Endothelial cell of umbilical vein (primary cell): ENCODE measurements around the gene POU3F1. TPM values are rescaled to one million over a fixed set of nuclear protein-coding genes. Genes with fewer than 3 reads are reported as not detected.

Source experiments
- BruUV-seq: library from RNA; stranded (reverse); fragments of 400-500 nt; replicated peaks from 2 replicates; lab custom pipeline; 2021; lab: Mats Ljungman, UMichigan
- CTCF ChIA-PET: fragments of 300-600, 350-600 bp; sonication (Branson Sonifier 250); formaldehyde crosslinking; loops from one replicate; lab custom pipeline; 2021; ENCODE audit warnings: antibody characterized with exemption, inconsistent platforms; lab: Charles Lee
- POLR2A ChIA-PET: fragments of 300-600, 350-600 bp; sonication (Branson Sonifier 250); formaldehyde crosslinking; loops from one replicate; lab custom pipeline; 2021; ENCODE audit warnings: antibody characterized with exemption, inconsistent platforms; lab: Charles Lee
- DNase-seq: peaks from one replicate; pipeline ENCODE4 v3.0.0-alpha.2; 2011; ENCODE audit warnings: low read depth, low spot score
- FAIRE-seq: peaks from 2 replicates; lab custom pipeline; 2011; peaks lifted over from hg19 to GRCh38; lab: Jason Lieb, UNC
- H2AFZ ChIP-seq: 2 replicates; pipeline ENCODE4 v1.6.0; 2012; ENCODE audit warnings: low read depth, low read length, control low read depth, inconsistent platforms
- H3K27ac ChIP-seq: 2 replicates; pipeline ENCODE4 v1.5.1; 2011; ENCODE audit warnings: low read depth, mild to moderate bottlenecking, control low read depth, low read length, moderate library complexity; ENCODE audit not compliant: insufficient read depth
- H3K27me3 ChIP-seq, 2 experiments: 2 replicates each; pipeline versions ENCODE4 v1.6.0 to v1.6.1; 2011; ENCODE audit warnings: low read length in 2 of 2, mixed read lengths in 1 of 2; ENCODE audit not compliant: control insufficient read depth in 2 of 2, insufficient read depth in 2 of 2
- H3K36me3 ChIP-seq, 2 experiments: 2 replicates in 1 of 2; 3 replicates in 1 of 2; pipeline ENCODE4 v1.5.1; 2011; ENCODE audit warnings: low read length in 2 of 2, mild to moderate bottlenecking in 1 of 2, moderate library complexity in 1 of 2; ENCODE audit not compliant: control insufficient read depth in 2 of 2, insufficient read depth in 2 of 2; ENCODE audit errors: extremely low read depth in 1 of 2
- H3K4me1 ChIP-seq: 3 replicates; pipeline ENCODE4 v1.5.1; 2011; ENCODE audit warnings: mild to moderate bottlenecking, low read length; ENCODE audit not compliant: control insufficient read depth, insufficient read depth; ENCODE audit errors: extremely low read depth
- H3K4me2 ChIP-seq: 2 replicates; pipeline ENCODE4 v1.6.1; 2011; ENCODE audit warnings: low read length, control low read depth, mixed read lengths; ENCODE audit not compliant: insufficient read depth
- H3K4me3 ChIP-seq, 3 experiments: fragments of 200-600 bp in 1 of 3; sonication (generic), shearing (Covaris generic) in 1 of 3; replicated peaks in 1 of 3; 2 replicates each; pipeline ENCODE4 v1.5.1; 2011 to 2016; ENCODE audit warnings: control low read depth in 3 of 3, low read length in 3 of 3, mild to moderate bottlenecking in 2 of 3, inconsistent platforms in 1 of 3, low read depth in 1 of 3, moderate library complexity in 1 of 3; ENCODE audit not compliant: insufficient read depth in 1 of 3
- H3K79me2 ChIP-seq: 2 replicates; pipeline ENCODE4 v1.6.0; 2012; ENCODE audit warnings: low read length, inconsistent platforms; ENCODE audit not compliant: control insufficient read depth, insufficient read depth
- H3K9ac ChIP-seq: replicated peaks from 2 replicates; pipeline ENCODE3; 2011; ENCODE audit warnings: low read length, control low read depth; ENCODE audit not compliant: insufficient read depth; ENCODE audit errors: extremely low read depth
- H3K9me1 ChIP-seq: replicated peaks from 3 replicates; pipeline ENCODE4 v1.6.0; 2011; ENCODE audit warnings: mild to moderate bottlenecking, low read length; ENCODE audit not compliant: control insufficient read depth, insufficient read depth; ENCODE audit errors: extremely low read depth
- H3K9me3 ChIP-seq: replicated peaks from 2 replicates; pipeline ENCODE4 v1.5.1; 2012; ENCODE audit warnings: low read length, inconsistent platforms; ENCODE audit not compliant: control insufficient read depth, insufficient read depth
- H4K20me1 ChIP-seq: replicated peaks from 2 replicates; pipeline ENCODE3; 2011; ENCODE audit warnings: mild to moderate bottlenecking, low read length; ENCODE audit not compliant: control insufficient read depth, insufficient read depth; ENCODE audit errors: extremely low read depth
- CTCF ChIP-seq, 2 donors: IDR thresholded peaks; 1 replicate in 1 of 2; 2 replicates in 1 of 2; pipeline ENCODE4 v1.5.1; 2011; ENCODE audit warnings: low read length in 2 of 2, mild to moderate bottlenecking in 2 of 2, moderate library complexity in 2 of 2, control low read depth in 1 of 2, inconsistent platforms in 1 of 2, low read depth in 1 of 2; ENCODE audit not compliant: insufficient read depth in 1 of 2; ENCODE audit errors: extremely low read depth in 1 of 2
- EZH2 ChIP-seq: IDR thresholded peaks from 2 replicates; pipeline ENCODE4 v1.6.1; 2012; ENCODE audit warnings: borderline replicate concordance, low read depth, mild to moderate bottlenecking, moderate library complexity, low read length, inconsistent platforms; ENCODE audit not compliant: severe bottlenecking
- FOS ChIP-seq: IDR thresholded peaks from 2 replicates; pipeline ENCODE4 v1.6.1; 2011; ENCODE audit warnings: mild to moderate bottlenecking, low read length, moderate library complexity, borderline replicate concordance; ENCODE audit not compliant: insufficient read depth
- GATA2 ChIP-seq: IDR thresholded peaks from 2 replicates; pipeline ENCODE4 v1.7.0; 2011; ENCODE audit warnings: low read depth, mild to moderate bottlenecking, moderate library complexity, mixed read lengths, low read length; ENCODE audit not compliant: insufficient read length, insufficient read depth
- JUN ChIP-seq: IDR thresholded peaks from 2 replicates; pipeline ENCODE4 v1.6.1; 2011; ENCODE audit warnings: borderline replicate concordance, low read depth; ENCODE audit not compliant: insufficient read length, insufficient read depth
- MAX ChIP-seq: IDR thresholded peaks from 2 replicates; pipeline ENCODE4 v1.6.1; 2011; ENCODE audit not compliant: insufficient read depth, insufficient read length
- MYC ChIP-seq: IDR thresholded peaks from one replicate; pipeline ENCODE4 v1.6.1; 2011; ENCODE audit warnings: mild to moderate bottlenecking, low read depth, low read length
- POLR2A ChIP-seq: IDR thresholded peaks from 2 replicates; pipeline ENCODE4 v1.6.1; 2012; ENCODE audit warnings: low read depth, mild to moderate bottlenecking, control low read depth, low read length
- POLR2AphosphoS5 ChIP-seq: IDR thresholded peaks from 2 replicates; pipeline ENCODE4 v1.6.1; 2012; ENCODE audit warnings: low read depth, mild to moderate bottlenecking, control low read depth, low read length, moderate library complexity; ENCODE audit not compliant: insufficient read depth
- dilution Hi-C: fragments of 300-500 bp; cut with MboI; formaldehyde crosslinking; loops from one replicate; pipeline ENCODE4 v1.15.0; 2019; ENCODE audit warnings: low sequenced_read_pairs; ENCODE audit not compliant: extremely low pct_ligation_motif_present
- intact Hi-C: fragments of 100-400 bp; cut with micrococcal nuclease; formaldehyde crosslinking; loops from one replicate; pipeline ENCODE4 v1.10.0; 2022
- polyA plus RNA-seq, 4 experiments: library from polyadenylated mRNA; depleted of rRNA in 3 of 4; stranded (reverse) in 3 of 4; unstranded in 1 of 4; fragments of >200 nt; gene quantifications; 2 replicates each; pipeline versions ENCODE4 v1.2.1 to v1.2.3, GENCODE V29; 2011 to 2012; ENCODE audit warnings: missing spikeins in 1 of 4
- total RNA-seq: library from RNA; stranded (reverse); gene quantifications from 2 replicates; pipeline ENCODE4 v1.2.3, GENCODE V29; 2021

POU3F1 gene
- total and polyA plus RNA-seq, 2 donors (not counting 3 experiments of a cell fraction or from before 2014, with no cell fraction given), result not detected

- no peaks in the 10 kb centered on the region for H3K27me3 ChIP-seq
Observed at GRCh38 chr1:38031513-38031866, 15.1 kb downstream of the POU3F1 start.

More at GRCh38 chr1:38031513-38031866, 15.1 kb downstream of the POU3F1 start:
- ChIA-PET POLR2A (interaction anchor here (0.7 kb wide), 1 partner anchor 40 kb away, joined by 3 read pairs; no protein-coding TSS in a partner anchor), CTCF (no interaction called here)
- H3K9me1 ChIP-seq, result no peaks in the 10 kb centered on the region
- H3K4me3 ChIP-seq, result no peak overlapping the region
- no peaks in the 10 kb centered on the region for H4K20me1 ChIP-seq
- FAIRE-seq (no peak), DNase-seq (no peak)
- no TSS peak for BruUV-seq
- no peaks in the 10 kb centered on the region for H3K79me2 ChIP-seq
- no peak for TF ChIP-seq MAX
- TF ChIP-seq GATA2, result no peak
- TF ChIP-seq JUN, result no peak
- TF ChIP-seq CTCF (IDR thresholded peaks at IDR 0.05; ENCODE audit: extremely low read depth in 1 of 2, insufficient read depth in 1 of 2, low read depth in 1 of 2, low read length in 2 of 2), result no peak
- TF ChIP-seq FOS, result no peak
- no peak for TF ChIP-seq POLR2AphosphoS5
- no peak for TF ChIP-seq EZH2
- TF ChIP-seq POLR2A, result no peak
- no peak for TF ChIP-seq MYC
- H3K4me2 ChIP-seq, result no peak overlapping the region
- intact Hi-C loops, result no loop called here
- no peak overlapping the region for H2AFZ ChIP-seq
- H3K36me3 ChIP-seq, result no peaks in the 10 kb centered on the region
- no peak overlapping the region for H3K9ac ChIP-seq
- dilution Hi-C loops, result no loop called here
- peaks cover 26% of the 10 kb centered on the region for H3K4me1 ChIP-seq
- H3K9me3 ChIP-seq, result no peaks in the 10 kb centered on the region
- no peak overlapping the region for H3K27ac ChIP-seq
